ENCODE results near the gene RAPGEF6.

GRCh38 chr5:131511934-131512333 is 123.1 kb downstream of the RAPGEF6 start:
- no peak for TF ChIP-seq CTCF (IDR thresholded peaks at IDR 0.05)
- TF ChIP-seq POLR2A (IDR thresholded peaks at IDR 0.05): no peak

Measured in adrenal gland (tissue), 5 donors.